GM19452 (cell line): ENCODE measurements around the gene ADH6.
A peak's percentile ranks its signal among the peaks of the same experiment; 100 is the strongest.
"Not testable (repeated sequence)": the region's sequence is repeated elsewhere in the genome, so short reads cannot be mapped to it uniquely, and the experiment has no call there.

Experiments used
- ATAC-seq: cut with Tn5 transposase; IDR thresholded peaks from one replicate; pipeline ENCODE4 v1.9.1; 2021; ENCODE audit not compliant: unreplicated experiment

Gene ADH6

GRCh38 chr4:99219072-99219471 is at the start of gene ADH6:
Gene ADH6, minus strand, starts transcription at chr4:99219246. Its CDS starts 94 bp downstream, at chr4:99219152.
- no peak for ATAC-seq

- peak; percentile 60 for ATAC-seq
Observed at GRCh38 chr4:99264927-99265326, 45.9 kb upstream of the ADH6 start.

GRCh38 chr4:99252746-99253145 is 33.7 kb upstream of the ADH6 start:
- ATAC-seq, result no peak

GRCh38 chr4:99248714-99249113 is 29.7 kb upstream of the ADH6 start:
- no peak for ATAC-seq

- ATAC-seq, result no peak
Observed at GRCh38 chr4:99235955-99236354, 16.9 kb upstream of the ADH6 start.

GRCh38 chr4:99234331-99235010 is 15.4 kb upstream of the ADH6 start:
- no peak for ATAC-seq

GRCh38 chr4:99233397-99233796 is 14.4 kb upstream of the ADH6 start:
- ATAC-seq, result not testable (repeated sequence)

- not testable (repeated sequence) for ATAC-seq
Observed at GRCh38 chr4:99228706-99229105, 9.7 kb upstream of the ADH6 start.

GRCh38 chr4:99227646-99228045 is 8.6 kb upstream of the ADH6 start:
- ATAC-seq, result not testable (repeated sequence)

- ATAC-seq, result no peak
Observed at GRCh38 chr4:99221980-99222379, 2.9 kb upstream of the ADH6 start.

- peak; percentile 70 for ATAC-seq
Observed at GRCh38 chr4:99219479-99219878, 433 bp upstream of the ADH6 start.

- no peak for ATAC-seq
Observed at GRCh38 chr4:99215521-99215920, 3.5 kb downstream of the ADH6 start.

- ATAC-seq, result no peak
Observed at GRCh38 chr4:99210789-99211188, 8.3 kb downstream of the ADH6 start.

GRCh38 chr4:99209671-99210070 is 9.4 kb downstream of the ADH6 start:
- ATAC-seq, result no peak

- ATAC-seq, result no peak
Observed at GRCh38 chr4:99208719-99209075, 10.3 kb downstream of the ADH6 start.

GRCh38 chr4:99207911-99208718 is 10.9 kb downstream of the ADH6 start:
- no peak for ATAC-seq

- ATAC-seq, result no peak
Observed at GRCh38 chr4:99207069-99207743, 11.8 kb downstream of the ADH6 start.

GRCh38 chr4:99205153-99205979 is 13.7 kb downstream of the ADH6 start:
- no peak for ATAC-seq

GRCh38 chr4:99202536-99202935 is 16.5 kb downstream of the ADH6 start:
- no peak for ATAC-seq

GRCh38 chr4:99202094-99202493 is 17.0 kb downstream of the ADH6 start:
- no peak for ATAC-seq

GRCh38 chr4:99201690-99202089 is 17.4 kb downstream of the ADH6 start:
- ATAC-seq, result no peak
